HG03565 (cell line): ENCODE measurements around the gene AKR1A1.
"Not testable (repeated sequence)": the region's sequence is repeated elsewhere in the genome, so short reads cannot be mapped to it uniquely, and the experiment has no call there.

Source experiments
- ATAC-seq: cut with Tn5 transposase; IDR thresholded peaks from one replicate; pipeline ENCODE4 v1.9.1; 2021; ENCODE audit warnings: mild to moderate bottlenecking, moderate library complexity; ENCODE audit not compliant: unreplicated experiment

AKR1A1 gene

GRCh38 chr1:45550401-45551351, at the start of gene AKR1A1:
Gene AKR1A1 (plus strand): TSS chr1:45550826. CDS start chr1:45561795, 10,969 bp downstream.
- ATAC-seq, result peak; percentile 72

GRCh38 chr1:45501505-45501859, 49.1 kb upstream of the AKR1A1 start:
- ATAC-seq, result no peak

- ATAC-seq, result no peak
Measured at GRCh38 chr1:45503462-45504360, 46.9 kb upstream of the AKR1A1 start.

- no peak for ATAC-seq
Measured at GRCh38 chr1:45507195-45507594, 43.4 kb upstream of the AKR1A1 start.

GRCh38 chr1:45507893-45508292, 42.7 kb upstream of the AKR1A1 start:
- ATAC-seq, result no peak

- no peak for ATAC-seq
Measured at GRCh38 chr1:45508295-45509151, 42.1 kb upstream of the AKR1A1 start.

GRCh38 chr1:45510036-45510971, 40.3 kb upstream of the AKR1A1 start:
- ATAC-seq, result no peak

- ATAC-seq, result no peak
Measured at GRCh38 chr1:45510972-45511527, 39.6 kb upstream of the AKR1A1 start.

GRCh38 chr1:45512641-45513054, 38.0 kb upstream of the AKR1A1 start:
- ATAC-seq, result no peak

- ATAC-seq, result not testable (repeated sequence)
Measured at GRCh38 chr1:45513532-45514260, 36.9 kb upstream of the AKR1A1 start.

GRCh38 chr1:45516036-45516435, 34.6 kb upstream of the AKR1A1 start:
- ATAC-seq, result no peak

GRCh38 chr1:45516465-45516864, 34.2 kb upstream of the AKR1A1 start:
- ATAC-seq, result no peak

GRCh38 chr1:45518366-45518765, 32.3 kb upstream of the AKR1A1 start:
- not testable (repeated sequence) for ATAC-seq

- ATAC-seq, result no peak
Measured at GRCh38 chr1:45518910-45519309, 31.7 kb upstream of the AKR1A1 start.

GRCh38 chr1:45519774-45520173, 30.9 kb upstream of the AKR1A1 start:
- not testable (repeated sequence) for ATAC-seq

GRCh38 chr1:45521413-45522323, 29.0 kb upstream of the AKR1A1 start, which contains the start of gene PRDX1:
Gene PRDX1 (minus strand): TSS chr1:45521884. CDS start chr1:45519043, 2,841 bp downstream.
- peak; percentile 79 for ATAC-seq

- ATAC-seq, result peak; percentile 9
Measured at GRCh38 chr1:45522324-45523104, 28.1 kb upstream of the AKR1A1 start.
